ENCODE results near the gene NPHP3.

GRCh38 chr3:132659000-132659364, 63.2 kb downstream of the NPHP3 start:
- TF ChIP-seq CTCF (IDR thresholded peaks at IDR 0.05; ENCODE audit: insufficient read depth, low read length) (no peak), GABPA (IDR thresholded peaks at IDR 0.05; ENCODE audit: low read depth) (no peak), REST (IDR thresholded peaks at IDR 0.05; ENCODE audit: insufficient replicate concordance, low read depth) (no peak)
